Hematopoietic multipotent progenitor cell treated with erythropoietin and hydrocortisone succinate and interleukin-3 and kit ligand, for 15 days (in vitro differentiated cells): ENCODE results near the gene MLF1.
"Not testable (repeated sequence)": the region's sequence is repeated elsewhere in the genome, so short reads cannot be mapped to it uniquely, and the experiment has no call there.

Source experiments
- DNase-seq: peaks from one replicate; pipeline ENCODE4 v3.0.0-alpha.2; 2015; ENCODE audit warnings: low spot score

Gene MLF1

GRCh38 chr3:158570999-158571702, at the start of gene MLF1:
TSS of gene MLF1 (plus strand) at chr3:158571194. CDS start at chr3:158571301, 107 bp downstream.
- peak; percentile 87 for DNase-seq

GRCh38 chr3:158522221-158523136, 48.5 kb upstream of the MLF1 start:
- DNase-seq, result no peak

- no peak for DNase-seq
Measured at GRCh38 chr3:158528076-158528674, 42.8 kb upstream of the MLF1 start.

GRCh38 chr3:158531334-158531733, 39.7 kb upstream of the MLF1 start:
- no peak for DNase-seq

- peak; percentile 68 for DNase-seq
Measured at GRCh38 chr3:158532099-158532734, 38.8 kb upstream of the MLF1 start.

GRCh38 chr3:158535918-158536317, 35.1 kb upstream of the MLF1 start:
- no peak for DNase-seq

- DNase-seq, result peak; percentile 69
Measured at GRCh38 chr3:158539414-158540014, 31.5 kb upstream of the MLF1 start.

- no peak for DNase-seq
Measured at GRCh38 chr3:158540066-158540465, 30.9 kb upstream of the MLF1 start.

- DNase-seq, result no peak
Measured at GRCh38 chr3:158548691-158549090, 22.3 kb upstream of the MLF1 start.

GRCh38 chr3:158549938-158550337, 21.1 kb upstream of the MLF1 start:
- not testable (repeated sequence) for DNase-seq

GRCh38 chr3:158552124-158552523, 18.9 kb upstream of the MLF1 start:
- DNase-seq, result no peak

GRCh38 chr3:158559504-158559903, 11.5 kb upstream of the MLF1 start:
- no peak for DNase-seq

GRCh38 chr3:158560979-158561378, 10.0 kb upstream of the MLF1 start:
- DNase-seq, result no peak

GRCh38 chr3:158562674-158563073, 8.3 kb upstream of the MLF1 start:
- no peak for DNase-seq

- DNase-seq, result no peak
Measured at GRCh38 chr3:158563076-158563475, 7.9 kb upstream of the MLF1 start.

- no peak for DNase-seq
Measured at GRCh38 chr3:158565076-158565475, 5.9 kb upstream of the MLF1 start.

GRCh38 chr3:158568784-158569183, 2.2 kb upstream of the MLF1 start:
- no peak for DNase-seq

GRCh38 chr3:158569794-158570193, 1.2 kb upstream of the MLF1 start:
- DNase-seq, result peak; percentile 7

GRCh38 chr3:158571969-158572765, 1.2 kb downstream of the MLF1 start:
- no peak for DNase-seq

- DNase-seq, result no peak
Measured at GRCh38 chr3:158572766-158573060, 1.7 kb downstream of the MLF1 start.

- no peak for DNase-seq
Measured at GRCh38 chr3:158573714-158574113, 2.7 kb downstream of the MLF1 start.
